Measurements from ENCODE around the gene CDK5.
"Not testable (repeated sequence)": the region's sequence is repeated elsewhere in the genome, so short reads cannot be mapped to it uniquely, and the experiment has no call there.

CDK5 gene

GRCh38 chr7:151056283-151056665, 1.4 kb downstream of the CDK5 start:
- DNase-seq = no peak

DNA sequence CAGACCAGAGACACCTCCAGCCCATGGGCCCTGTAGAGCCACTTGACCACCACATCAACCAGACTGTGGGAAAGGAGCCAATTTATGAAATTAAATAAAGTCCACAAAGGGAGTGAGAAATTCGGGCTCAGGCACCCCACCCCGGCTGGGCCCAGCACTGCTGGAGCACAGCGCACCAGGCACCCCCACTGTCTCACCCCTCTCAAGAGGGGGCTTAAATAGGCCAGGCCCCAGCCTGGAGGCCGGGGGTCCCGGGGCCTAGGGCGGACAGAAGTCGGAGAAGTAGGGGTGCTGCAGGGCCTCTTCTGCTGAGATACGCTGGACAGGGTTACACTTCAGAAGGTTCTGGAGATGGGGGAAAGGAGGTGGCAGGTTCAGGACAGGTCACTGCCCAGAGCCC, 3.9 kb downstream of the CDK5 start:
- DNase-seq = no peak

DNA sequence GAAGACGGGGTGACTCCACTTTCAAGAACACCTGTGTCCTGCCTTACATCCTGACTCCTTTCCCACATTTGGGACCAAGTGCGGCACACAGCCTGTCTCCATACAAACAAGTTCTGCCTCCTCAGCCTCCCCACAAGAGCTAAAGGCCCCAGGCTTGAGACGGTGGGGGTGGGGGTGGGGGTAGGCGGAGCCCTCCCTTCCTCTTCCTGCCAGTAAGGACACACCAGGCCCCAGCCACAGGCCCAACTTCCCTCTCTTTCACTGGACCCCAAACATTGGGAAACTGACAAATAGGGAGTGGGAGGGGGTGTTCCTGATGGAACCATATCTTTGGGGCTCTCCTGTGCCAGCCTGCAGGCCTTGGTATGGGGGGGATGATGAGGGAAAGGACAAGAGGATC, 4.6 kb downstream of the CDK5 start:
- DNase-seq = no peak

GRCh38 chr7:151051108-151051507, 6.6 kb downstream of the CDK5 start:
- peak; percentile 42 for DNase-seq

GRCh38 chr7:151048911-151049463, 8.7 kb downstream of the CDK5 start:
- no peak for DNase-seq

DNA sequence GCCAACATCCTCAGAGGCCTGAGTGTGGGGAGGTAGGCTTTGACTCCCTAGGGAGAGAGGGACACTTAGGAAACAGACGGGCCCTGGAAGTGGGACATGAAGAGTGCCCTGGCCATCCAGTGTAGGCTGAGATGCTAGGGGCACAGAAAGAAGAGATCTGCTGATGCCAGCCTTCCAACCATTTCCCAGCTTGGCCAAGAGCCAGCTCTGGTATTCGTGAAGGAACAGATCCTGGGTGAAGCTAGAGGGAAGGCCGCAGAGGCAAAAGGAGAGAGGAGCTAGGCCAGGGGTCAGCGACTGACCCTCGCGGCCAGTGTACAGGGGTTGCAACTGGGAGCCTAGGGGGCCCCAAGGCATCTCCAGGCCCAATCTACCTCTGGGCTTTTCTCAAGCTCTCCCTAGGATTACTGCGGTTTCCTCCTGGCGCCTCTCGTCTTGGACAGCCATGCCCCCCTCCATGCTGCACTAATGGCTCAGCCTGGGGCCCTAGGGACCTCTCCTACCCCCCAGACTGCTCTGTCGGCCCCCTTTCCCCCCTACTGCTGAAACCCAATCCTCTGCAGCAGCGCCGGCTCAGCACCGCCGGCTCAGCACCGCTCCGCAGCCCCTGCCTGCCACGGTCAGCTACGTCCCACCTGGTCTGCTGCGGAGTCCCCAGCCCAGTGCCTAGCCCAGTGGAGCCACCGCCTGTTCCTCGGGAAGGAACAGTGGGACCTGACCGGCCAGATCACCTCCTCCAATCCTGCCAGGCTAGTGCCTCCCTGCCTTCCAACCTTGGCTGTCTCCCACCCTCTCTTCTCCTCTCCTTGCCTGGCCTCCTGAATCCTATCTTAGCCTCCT, 9.5 kb downstream of the CDK5 start, which contains the start of gene ASIC3:
ASIC3 (plus strand) TSS at position 556 of the 840 bp plus-strand sequence. CDS start 355 bp downstream, outside the sequence.
- DNase-seq = no peak

DNA sequence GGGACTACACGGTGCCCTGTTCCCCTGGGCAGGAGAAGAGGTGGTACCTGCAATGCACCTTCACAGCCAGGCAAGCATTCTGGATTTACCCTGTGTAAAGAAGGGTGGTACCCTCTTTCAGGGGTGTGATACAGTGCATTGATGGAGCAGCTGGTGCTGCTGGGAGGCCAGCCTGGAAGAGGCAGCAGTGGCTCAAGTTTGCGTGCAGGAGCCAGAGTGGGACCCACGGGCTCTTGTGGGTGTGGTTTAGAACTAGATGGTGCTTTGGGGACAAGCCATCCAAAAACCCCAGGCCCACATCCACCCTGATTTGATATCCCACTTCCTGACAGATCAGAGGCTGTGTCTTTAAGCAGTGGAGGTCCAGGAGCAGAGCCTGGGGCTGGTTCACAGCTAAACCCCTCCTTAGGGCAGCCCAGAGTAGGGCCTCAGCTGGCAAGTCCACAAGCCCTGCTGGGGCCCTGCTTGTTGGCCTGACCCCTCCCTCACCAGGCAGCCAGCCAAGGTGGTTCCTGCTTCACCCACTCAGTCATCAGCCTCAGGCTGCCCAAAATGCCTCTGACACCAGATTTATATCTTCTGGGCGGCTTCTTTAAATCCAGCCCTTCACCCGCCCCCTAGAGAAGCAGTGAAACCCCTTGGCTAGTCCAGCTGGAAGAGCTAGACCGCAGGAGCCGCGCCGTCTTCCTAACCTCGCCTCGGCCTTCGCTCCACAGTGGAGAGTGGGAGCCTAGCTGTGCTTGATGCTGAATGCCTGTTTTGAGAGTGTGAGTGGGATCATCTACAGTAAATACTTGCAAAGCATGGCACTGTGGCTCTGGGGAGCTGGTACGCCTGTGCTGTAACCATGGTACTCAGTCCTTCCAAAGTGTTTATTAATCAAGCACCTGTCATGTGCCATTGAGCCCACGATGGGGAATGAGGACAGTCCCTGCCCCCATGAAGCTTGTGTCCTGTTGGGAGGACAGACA, 10.8 kb downstream of the CDK5 start:
- no peak for DNase-seq

GRCh38 chr7:151045967-151046366, 11.7 kb downstream of the CDK5 start:
- no peak for DNase-seq

GRCh38 chr7:151045262-151045661, 12.4 kb downstream of the CDK5 start:
- DNase-seq = no peak

- DNase-seq = no peak
These were observed 13.7 kb downstream of the CDK5 start for GRCh38 chr7:151043959-151044358.

DNA sequence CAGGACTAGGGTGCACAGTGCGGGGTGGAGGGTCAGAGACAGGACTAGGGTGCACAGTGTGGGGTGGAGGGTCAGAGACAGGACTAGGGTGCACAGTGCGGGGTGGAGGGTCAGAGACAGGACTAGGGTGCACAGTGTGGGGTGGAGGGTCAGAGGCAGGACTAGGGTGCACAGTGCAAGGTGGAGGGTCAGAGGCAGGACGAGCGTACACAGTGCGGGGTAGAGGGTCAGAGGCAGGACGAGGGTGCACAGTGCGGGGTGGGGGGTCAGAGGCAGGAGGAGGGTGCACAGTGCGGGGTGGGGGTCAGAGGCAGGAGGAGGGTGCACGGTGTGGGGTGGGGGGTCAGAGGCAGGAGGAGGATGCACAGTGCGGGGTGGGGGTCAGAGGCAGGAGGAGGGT, 14.2 kb downstream of the CDK5 start:
- not testable (repeated sequence) for DNase-seq

GRCh38 chr7:151040616-151041375, 16.9 kb downstream of the CDK5 start:
- DNase-seq = no peak

DNA sequence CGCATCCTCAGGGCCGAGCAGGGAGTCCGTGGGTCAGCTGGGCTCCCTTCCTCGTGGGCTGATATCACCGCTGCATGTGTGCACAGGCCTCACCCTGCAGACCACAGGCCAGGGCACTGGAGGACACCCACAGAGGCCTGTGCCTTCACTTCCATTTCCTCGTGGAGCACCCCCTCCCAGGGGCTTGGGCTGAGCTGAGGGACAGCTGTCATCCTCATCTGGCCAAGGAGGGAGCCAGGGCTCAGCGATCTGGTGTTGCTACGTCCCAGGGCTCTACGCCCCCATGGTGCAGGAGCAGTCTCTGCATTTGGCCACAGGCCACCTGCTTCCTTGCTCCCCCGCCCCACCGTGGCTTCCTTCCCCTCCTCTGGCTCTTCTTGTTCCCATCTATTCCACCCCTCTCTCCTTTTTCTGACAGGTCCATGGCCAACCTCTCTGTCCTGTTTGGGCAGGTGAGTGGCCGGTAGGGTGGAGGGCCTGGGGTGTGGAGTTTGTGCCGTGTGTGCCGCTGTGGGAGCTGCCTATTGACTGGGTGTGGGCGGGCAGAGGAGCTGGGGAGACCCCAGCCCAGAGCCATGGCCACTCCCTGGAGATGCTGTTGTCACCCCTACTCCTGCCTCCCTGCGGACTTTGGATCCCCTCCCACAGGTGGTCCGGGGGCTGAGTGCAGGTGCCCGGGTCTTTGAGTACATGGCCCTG, 17.7 kb downstream of the CDK5 start:
- DNase-seq = no peak

DNA sequence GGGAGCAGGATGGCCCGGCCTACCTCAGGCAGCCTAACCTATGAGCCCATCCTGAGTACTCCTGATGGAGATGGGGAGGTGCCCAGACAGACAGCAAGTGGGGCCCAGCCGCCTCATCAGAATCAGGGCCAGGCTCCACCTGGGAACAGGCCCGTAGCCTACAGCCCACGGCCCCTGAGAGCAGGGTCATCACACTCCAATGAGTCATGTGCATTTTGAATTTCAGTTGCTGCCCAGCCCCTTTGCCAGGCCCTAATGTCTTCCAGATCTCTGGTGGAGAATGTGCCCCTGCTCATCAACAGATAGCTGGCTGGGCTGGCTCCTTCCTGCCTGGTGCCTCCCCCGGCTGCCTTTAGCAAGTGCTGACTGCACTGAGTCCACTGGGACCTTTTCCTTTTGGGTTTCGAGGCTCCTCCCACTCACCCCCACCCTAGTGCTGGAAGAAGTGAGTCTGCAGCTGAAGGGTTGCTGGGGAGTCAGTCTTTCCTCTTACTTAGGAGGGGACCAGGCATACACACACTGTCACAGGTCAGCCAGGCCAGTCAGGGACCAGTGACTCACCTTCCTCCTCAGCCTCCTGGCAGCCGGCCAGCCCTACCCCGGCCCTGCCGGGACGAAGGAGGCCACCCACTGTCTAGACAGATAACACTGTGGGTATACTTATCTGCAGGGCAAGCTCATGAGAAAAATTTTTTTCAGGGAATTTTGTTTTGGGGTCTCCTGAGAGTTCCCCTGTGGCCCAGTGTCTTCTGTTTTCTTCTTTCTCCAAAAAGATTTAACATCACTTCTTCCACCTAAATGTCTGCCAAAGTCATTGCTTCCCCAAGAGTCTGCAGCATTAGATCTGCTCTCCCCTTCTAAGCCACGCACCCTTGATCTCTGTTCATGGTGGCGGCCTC, 18.5 kb downstream of the CDK5 start:
- no peak for DNase-seq

DNA sequence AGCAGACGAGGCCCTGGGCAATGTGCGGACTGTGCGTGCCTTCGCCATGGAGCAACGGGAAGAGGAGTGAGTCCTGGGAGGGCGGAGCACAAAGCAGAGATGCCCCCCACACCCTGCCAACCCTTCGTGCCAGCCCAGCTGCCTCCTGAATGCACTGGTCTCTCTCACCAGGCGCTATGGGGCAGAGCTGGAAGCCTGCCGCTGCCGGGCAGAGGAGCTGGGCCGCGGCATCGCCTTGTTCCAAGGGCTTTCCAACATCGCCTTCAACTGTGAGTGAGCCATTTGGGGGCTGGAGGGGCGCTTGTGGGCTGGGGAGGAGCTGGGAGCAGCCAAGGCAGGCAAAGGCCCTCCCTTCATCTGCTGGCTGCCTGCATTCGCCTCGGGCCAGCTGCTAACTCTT, 21.8 kb downstream of the CDK5 start:
- DNase-seq = no peak

GRCh38 chr7:151035026-151035717, 22.5 kb downstream of the CDK5 start:
- no peak for DNase-seq

- no peak for DNase-seq
These were observed 23.2 kb downstream of the CDK5 start for GRCh38 chr7:151034312-151035025.

- no peak for DNase-seq
These were observed 23.8 kb downstream of the CDK5 start for GRCh38 chr7:151033864-151034249.

All from effector CD8-positive, alpha-beta T cell (primary cell).